Calu3 (cell line): Measurements from ENCODE around the gene RAB3GAP2. TPM values are rescaled to one million over a fixed set of nuclear protein-coding genes. Genes with fewer than 3 reads are reported as not detected.
"Not testable (repeated sequence)": the region's sequence is repeated elsewhere in the genome, so short reads cannot be mapped to it uniquely, and the experiment has no call there.

ENCODE experiments used
- BruUV-seq: library from RNA; stranded (reverse); fragments of 400-500 nt; replicated peaks from 2 replicates; lab custom pipeline; 2021; lab: Mats Ljungman, UMichigan
- CTCF ChIA-PET: fragments of 300-600 bp; sonication (Branson Sonifier 250); formaldehyde crosslinking; loops from one replicate; lab custom pipeline; 2022; ENCODE audit warnings: antibody characterized with exemption; lab: Charles Lee
- DNase-seq: peaks from one replicate; pipeline ENCODE4 v3.0.0; 2022
- H3K27ac Mint-ChIP-seq: one replicate; pipeline ENCODE4 v1.8.0; 2022; ENCODE audit warnings: mixed read lengths; ENCODE audit not compliant: unreplicated experiment
- H3K27me3 Mint-ChIP-seq: one replicate; pipeline ENCODE4 v1.8.0; 2022; ENCODE audit warnings: mixed read lengths; ENCODE audit not compliant: unreplicated experiment
- H3K36me3 Mint-ChIP-seq: one replicate; pipeline ENCODE4 v1.8.0; 2022; ENCODE audit warnings: mild to moderate bottlenecking, moderate library complexity, mixed read lengths; ENCODE audit not compliant: insufficient read depth, unreplicated experiment
- H3K4me1 Mint-ChIP-seq: one replicate; pipeline ENCODE4 v1.8.0; 2022; ENCODE audit warnings: mild to moderate bottlenecking, low read depth, mixed read lengths; ENCODE audit not compliant: unreplicated experiment
- H3K4me3 Mint-ChIP-seq: one replicate; pipeline ENCODE4 v1.8.0; 2022; ENCODE audit warnings: mild to moderate bottlenecking, low read depth, moderate library complexity, mixed read lengths; ENCODE audit not compliant: unreplicated experiment
- H3K9me3 Mint-ChIP-seq: one replicate; pipeline ENCODE4 v1.8.0; 2022; ENCODE audit warnings: low read depth, mixed read lengths; ENCODE audit not compliant: unreplicated experiment
- CTCF ChIP-seq: fragments of 200-600 bp; IDR thresholded peaks from one replicate; pipeline ENCODE4 v1.8.0; 2022; ENCODE audit warnings: antibody characterized with exemption; ENCODE audit not compliant: unreplicated experiment
- intact Hi-C: fragments of 100-400 bp; cut with micrococcal nuclease; formaldehyde crosslinking; loops from one replicate; pipeline ENCODE4 v1.10.0; 2022; ENCODE audit not compliant: unreplicated experiment
- total RNA-seq: library from RNA; stranded (reverse); gene quantifications from 2 replicates; pipeline ENCODE4 v1.2.3, GENCODE V29; 2022

Gene RAB3GAP2
- total RNA-seq, 1 experiment from 2014 or later: 48.0 TPM

- no peak for TF ChIP-seq CTCF
Measured at GRCh38 chr1:220159041-220159440, 113.2 kb downstream of the RAB3GAP2 start.

GRCh38 chr1:220158530-220158929, 113.7 kb downstream of the RAB3GAP2 start:
- DNase-seq, H3K27ac Mint-ChIP-seq, H3K27me3 Mint-ChIP-seq, H3K9me3 Mint-ChIP-seq, H3K4me1 Mint-ChIP-seq, intact Hi-C loops, BruUV-seq, H3K4me3 Mint-ChIP-seq, CTCF ChIA-PET: not testable (repeated sequence)
- peaks cover 16% of the 10 kb centered on the region for H3K36me3 Mint-ChIP-seq

More at GRCh38 chr1:220159041-220159440, 113.2 kb downstream of the RAB3GAP2 start:
- no peak overlapping the region for H3K4me3 Mint-ChIP-seq
- no peak for DNase-seq
- H3K9me3 Mint-ChIP-seq: no peaks in the 10 kb centered on the region
- H3K4me1 Mint-ChIP-seq: no peaks in the 10 kb centered on the region
- H3K27ac Mint-ChIP-seq: no peak overlapping the region
- BruUV-seq: no TSS peak
- H3K27me3 Mint-ChIP-seq: no peaks in the 10 kb centered on the region
- CTCF ChIA-PET: no interaction called here
- H3K36me3 Mint-ChIP-seq: peaks cover 13% of the 10 kb centered on the region
- intact Hi-C loops: no loop called here

- H3K27ac Mint-ChIP-seq: no peak overlapping the region
- no peaks in the 10 kb centered on the region for H3K9me3 Mint-ChIP-seq
- no peaks in the 10 kb centered on the region for H3K27me3 Mint-ChIP-seq
- no peak for TF ChIP-seq CTCF
- no peak overlapping the region for H3K4me3 Mint-ChIP-seq
- H3K36me3 Mint-ChIP-seq: peaks cover 17% of the 10 kb centered on the region
- no peaks in the 10 kb centered on the region for H3K4me1 Mint-ChIP-seq
- CTCF ChIA-PET: no interaction called here
- BruUV-seq: no TSS peak
- DNase-seq: no peak
- intact Hi-C loops: no loop called here
Measured at GRCh38 chr1:220157738-220158137, 114.5 kb downstream of the RAB3GAP2 start.

- no peak overlapping the region for H3K27ac Mint-ChIP-seq
- no peak for TF ChIP-seq CTCF
- H3K27me3 Mint-ChIP-seq: no peaks in the 10 kb centered on the region
- peaks cover 17% of the 10 kb centered on the region for H3K36me3 Mint-ChIP-seq
- intact Hi-C loops: no loop called here
- CTCF ChIA-PET: no interaction called here
- H3K4me1 Mint-ChIP-seq: no peaks in the 10 kb centered on the region
- H3K9me3 Mint-ChIP-seq: no peaks in the 10 kb centered on the region
- BruUV-seq: no TSS peak
- DNase-seq: no peak
- H3K4me3 Mint-ChIP-seq: no peak overlapping the region
Measured at GRCh38 chr1:220156620-220157146, 115.6 kb downstream of the RAB3GAP2 start.

- no peaks in the 10 kb centered on the region for H3K27me3 Mint-ChIP-seq
- no peak overlapping the region for H3K27ac Mint-ChIP-seq
Measured at GRCh38 chr1:220153147-220153546, 119.1 kb downstream of the RAB3GAP2 start.

More at GRCh38 chr1:220153147-220153546, 119.1 kb downstream of the RAB3GAP2 start:
- H3K36me3 Mint-ChIP-seq: peaks cover 17% of the 10 kb centered on the region
- CTCF ChIA-PET: no interaction called here
- no peaks in the 10 kb centered on the region for H3K4me1 Mint-ChIP-seq
- no peak overlapping the region for H3K4me3 Mint-ChIP-seq
- intact Hi-C loops: no loop called here
- no TSS peak for BruUV-seq
- H3K9me3 Mint-ChIP-seq: no peaks in the 10 kb centered on the region
- DNase-seq: no peak
- TF ChIP-seq CTCF: no peak
